Large intestine (tissue), 3 donors: ENCODE measurements around the gene ACSF2. TPM values are rescaled to one million over a fixed set of nuclear protein-coding genes. Genes with fewer than 3 reads are reported as not detected.
"Not testable (repeated sequence)": the region's sequence is repeated elsewhere in the genome, so short reads cannot be mapped to it uniquely, and the experiment has no call there.

Experiments
- DNase-seq, 2 donors: peaks; one replicate each; pipeline versions ENCODE4 v3.0.0 to v3.0.0-alpha.2; 2013
- H3K27ac ChIP-seq: one replicate; pipeline ENCODE4 v1.5.1; 2013; ENCODE audit warnings: low read length
- H3K27me3 ChIP-seq: 2 replicates; pipeline ENCODE4 v1.6.1; 2013; ENCODE audit warnings: low read length; ENCODE audit not compliant: control insufficient read depth, insufficient read depth
- H3K36me3 ChIP-seq: 2 replicates; pipeline ENCODE4 v1.6.1; 2013; ENCODE audit warnings: low read length; ENCODE audit not compliant: control insufficient read depth, insufficient read depth
- H3K4me1 ChIP-seq: one replicate; pipeline ENCODE4 v1.6.1; 2013; ENCODE audit warnings: low read length; ENCODE audit not compliant: control insufficient read depth, insufficient read depth
- H3K4me3 ChIP-seq: one replicate; pipeline ENCODE4 v1.5.1; 2013; ENCODE audit warnings: low read length
- H3K9me3 ChIP-seq: one replicate; pipeline ENCODE4 v1.6.1; 2013; ENCODE audit warnings: mild to moderate bottlenecking, low read depth, low read length, moderate library complexity; ENCODE audit not compliant: control insufficient read depth
- WGBS: methylation state at CpG from one replicate; pipeline ENCODE4 v1.1.5; 2013; ENCODE audit warnings: low lambda C conversion rate; ENCODE audit not compliant: insufficient coverage; 5-methylcytosine and 5-hydroxymethylcytosine counted together
- polyA plus RNA-seq: library from polyadenylated mRNA; unstranded; fragments of 120-200 nt; gene quantifications from one replicate; pipeline ENCODE4 v1.2.1, GENCODE V29; 2013

Gene ACSF2
- polyA plus RNA-seq, 1 donor, result 77.8 TPM

DNA sequence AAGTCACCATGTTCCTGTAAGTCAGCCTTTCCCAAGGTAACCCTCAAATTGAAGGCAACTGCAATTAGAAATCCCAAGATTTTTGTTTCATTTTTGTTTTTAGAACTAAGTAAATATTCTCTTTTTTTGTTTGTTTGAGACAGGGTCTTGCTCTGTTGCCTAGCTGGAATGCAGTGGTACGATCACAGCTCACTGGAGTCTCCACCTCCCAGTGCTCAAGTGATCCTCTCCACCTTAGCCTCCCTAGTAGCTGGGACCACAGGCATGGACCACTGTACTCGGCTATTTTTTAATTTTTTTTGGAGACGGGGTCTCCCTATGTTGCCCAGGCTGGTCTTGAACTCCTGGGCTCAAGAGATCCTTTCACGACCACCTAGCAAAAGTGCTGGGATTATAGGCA, 18.1 kb upstream of the ACSF2 start:
- Histone ChIP-seq H3K4me1 (peaks cover 3% of the 10 kb centered on the region), H3K36me3 (no peaks in the 10 kb centered on the region), H3K27me3 (no peaks in the 10 kb centered on the region), H3K4me3 (no peak overlapping the region), H3K9me3 (no peaks in the 10 kb centered on the region), H3K27ac (no peak overlapping the region)
- no CpG with 5 or more reads among the region's 4 CpGs for WGBS
- no peak for DNase-seq

DNA sequence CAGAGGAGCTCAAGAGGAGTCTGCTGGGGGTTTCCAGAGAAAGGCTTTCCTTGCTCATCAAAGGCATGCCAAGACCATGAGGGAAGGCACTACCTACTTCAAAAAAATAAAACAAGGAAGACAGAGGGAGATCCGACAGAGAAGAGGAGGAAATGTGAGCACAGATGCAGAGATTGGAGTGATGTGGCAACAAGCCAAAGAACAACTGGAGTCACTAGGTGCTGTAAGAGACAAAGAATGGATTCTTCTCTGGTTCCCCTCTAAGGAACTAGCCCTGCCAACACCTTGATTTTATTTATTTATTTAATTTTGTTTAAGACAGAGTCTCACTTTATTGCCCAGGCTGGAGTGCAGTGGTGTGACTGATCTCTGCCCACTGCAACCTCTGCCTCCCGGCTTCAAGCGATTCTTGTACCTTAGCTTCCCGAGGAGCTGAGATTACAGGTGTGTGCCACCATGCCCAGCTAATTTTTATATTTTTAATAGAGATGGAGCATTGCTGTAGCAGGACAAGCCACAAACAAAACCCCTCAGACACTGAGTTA, 13.8 kb upstream of the ACSF2 start:
- Histone ChIP-seq H3K4me1 (peaks cover 3% of the 10 kb centered on the region), H3K4me3 (no peak overlapping the region), H3K9me3 (no peaks in the 10 kb centered on the region), H3K27ac (no peak overlapping the region), H3K36me3 (no peaks in the 10 kb centered on the region), H3K27me3 (no peaks in the 10 kb centered on the region)
- WGBS, result 67% methylated on average over 1 of the region's 4 CpGs
- DNase-seq, result no peak

DNA sequence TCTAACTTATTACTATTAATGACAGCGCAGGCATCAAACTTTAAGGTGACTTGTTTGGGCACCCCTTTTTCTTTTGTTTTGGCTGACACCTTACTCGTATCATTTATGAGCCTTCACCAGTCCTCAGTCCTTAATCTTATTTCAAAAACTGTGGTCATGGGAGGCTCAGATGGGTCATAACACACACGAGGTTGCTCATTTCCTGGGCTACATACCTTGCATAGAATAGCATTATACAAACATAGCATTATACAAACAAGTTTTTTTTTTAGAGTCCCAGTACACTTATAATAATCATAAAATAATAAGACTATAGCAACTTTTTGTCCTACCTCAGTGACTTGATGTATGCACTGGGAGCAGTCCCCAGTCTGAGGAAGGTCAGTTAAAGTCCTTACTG, 11.2 kb upstream of the ACSF2 start:
- peaks cover 3% of the 10 kb centered on the region for H3K4me1 ChIP-seq
- no peak for DNase-seq
- 100% methylated on average over 1 of the region's 3 CpGs for WGBS
- H3K36me3 ChIP-seq, result no peaks in the 10 kb centered on the region
- no peaks in the 10 kb centered on the region for H3K27me3 ChIP-seq
- H3K27ac ChIP-seq, result no peak overlapping the region
- peaks cover 2% of the 10 kb centered on the region for H3K9me3 ChIP-seq
- no peak overlapping the region for H3K4me3 ChIP-seq

DNA sequence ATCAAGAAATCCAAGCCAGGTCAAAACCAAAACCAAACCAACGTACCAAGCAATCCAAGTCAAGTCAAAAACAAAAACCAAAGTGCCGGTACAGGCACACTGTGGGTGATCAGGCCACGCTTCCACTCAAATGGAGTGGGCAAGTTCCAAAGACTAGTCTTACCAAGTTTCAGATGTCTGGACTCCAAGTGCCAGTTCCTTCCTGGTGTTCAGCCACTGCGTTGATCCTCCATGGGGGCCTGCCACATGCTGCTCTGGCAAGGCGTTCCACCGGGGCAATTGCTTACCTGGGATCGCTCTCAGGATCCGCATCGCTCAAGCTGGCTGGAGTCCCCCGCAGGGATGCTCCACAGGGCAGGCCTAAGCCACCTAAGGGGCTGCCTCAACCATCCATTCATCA, 6.4 kb upstream of the ACSF2 start:
- H3K27me3 ChIP-seq, H3K36me3 ChIP-seq, DNase-seq, H3K27ac ChIP-seq, H3K4me3 ChIP-seq, H3K9me3 ChIP-seq: not testable (repeated sequence)
- H3K4me1 ChIP-seq, result peaks cover 17% of the 10 kb centered on the region
- WGBS, result no CpG with 5 or more reads among the region's 10 CpGs

DNA sequence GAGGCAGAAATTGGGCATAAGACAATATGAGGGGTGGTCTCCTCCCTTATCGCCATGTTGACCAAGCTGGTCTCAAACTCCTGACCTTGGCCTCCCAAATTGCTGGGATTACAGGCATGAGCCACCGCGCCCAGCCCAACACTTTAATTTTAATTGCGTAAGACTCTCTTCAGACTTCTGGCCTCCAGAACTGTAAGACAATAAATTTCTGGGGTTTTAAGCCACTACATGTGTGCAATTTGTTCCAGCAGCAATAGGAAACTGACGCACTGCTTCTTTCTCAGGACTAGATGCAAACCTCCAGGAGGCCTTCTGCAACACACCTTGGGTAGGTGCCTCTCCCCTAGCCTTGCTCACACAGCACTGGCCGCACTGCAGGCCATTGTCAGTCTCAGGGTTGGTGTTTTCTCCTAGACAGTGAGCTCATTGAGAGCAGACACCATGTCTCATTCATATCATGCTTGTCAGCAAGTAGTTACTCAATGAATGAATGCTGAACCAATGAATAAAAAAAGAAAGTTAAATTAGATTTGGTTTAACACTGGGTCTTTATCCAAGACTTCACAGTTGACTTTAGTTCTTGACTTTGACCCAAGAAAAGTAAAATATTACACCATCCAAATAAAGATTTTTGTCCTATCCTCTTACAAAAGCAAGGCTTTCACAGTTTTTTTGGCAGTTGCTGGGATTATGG, 5.5 kb upstream of the ACSF2 start:
- H3K36me3 ChIP-seq, result no peaks in the 10 kb centered on the region
- no peaks in the 10 kb centered on the region for H3K27me3 ChIP-seq
- no peak overlapping the region for H3K4me3 ChIP-seq
- peaks cover 27% of the 10 kb centered on the region for H3K4me1 ChIP-seq
- no peak for DNase-seq
- 100% methylated on average over 2 of the region's 6 CpGs for WGBS
- H3K9me3 ChIP-seq, result peaks cover 3% of the 10 kb centered on the region
- H3K27ac ChIP-seq, result no peak overlapping the region

DNA sequence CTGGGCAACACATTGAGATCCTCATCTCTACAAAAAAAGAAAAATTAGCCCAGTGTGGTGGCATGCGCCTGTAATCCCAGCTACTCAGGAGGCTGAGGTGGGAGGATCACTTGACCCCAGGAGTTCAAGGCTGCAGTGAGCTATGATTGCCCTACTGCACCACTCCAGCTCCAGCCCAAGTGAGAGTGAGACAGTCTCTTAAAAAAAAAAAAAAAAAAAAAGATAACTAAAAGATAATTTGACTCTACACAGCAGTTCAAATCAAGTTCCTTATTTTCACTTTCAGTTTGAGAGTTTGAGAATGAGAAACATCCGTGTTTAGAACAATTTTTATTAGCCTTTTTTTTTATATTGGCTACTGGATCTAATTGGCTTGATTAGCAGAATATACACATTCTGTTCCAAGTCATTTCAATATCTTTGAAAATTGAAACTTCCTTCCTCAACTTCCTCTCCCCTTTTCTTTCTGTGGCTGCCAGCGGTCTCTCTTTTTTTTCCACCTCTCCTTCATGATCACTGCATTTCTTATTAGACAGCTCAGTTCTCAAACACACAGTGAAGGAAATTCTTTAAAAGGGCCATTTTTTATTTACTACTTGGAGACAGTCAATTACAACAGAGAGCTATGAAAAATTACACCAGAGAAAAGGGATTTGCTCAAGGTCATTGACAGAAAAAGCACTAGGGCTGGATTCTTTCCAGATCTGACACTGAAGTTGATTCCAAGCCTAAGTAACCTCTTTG, 4.5 kb upstream of the ACSF2 start:
- Histone ChIP-seq H3K9me3 (peaks cover 5% of the 10 kb centered on the region), H3K27ac (peak overlapping the region; percentile 18), H3K27me3 (no peaks in the 10 kb centered on the region), H3K4me3 (no peak overlapping the region), H3K4me1 (peaks cover 29% of the 10 kb centered on the region), H3K36me3 (no peaks in the 10 kb centered on the region)
- DNase-seq, result peak in 1 of 2 donors; percentile 46
- WGBS, result 88% methylated on average over 1 of the region's 3 CpGs

DNA sequence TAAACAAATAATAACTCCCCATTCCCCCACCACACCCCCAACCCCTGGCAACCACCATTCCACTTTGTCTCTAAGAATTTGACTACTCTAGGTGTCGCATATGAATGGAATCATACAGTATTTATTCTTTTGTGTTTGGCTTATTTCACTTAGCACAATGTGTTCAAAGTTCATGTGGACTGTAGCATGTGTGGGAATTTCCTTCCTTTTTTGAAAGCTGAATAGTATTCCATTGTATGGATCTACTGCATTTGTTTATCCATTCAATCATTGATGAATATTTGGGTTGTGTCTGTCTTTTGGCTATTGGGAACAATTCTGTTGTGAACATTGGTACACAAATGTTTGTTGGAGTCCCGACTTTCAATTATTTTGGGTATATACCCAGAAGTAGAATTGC, 3.3 kb upstream of the ACSF2 start:
- Histone ChIP-seq H3K9me3 (peaks cover 5% of the 10 kb centered on the region), H3K27ac (no peak overlapping the region), H3K27me3 (no peaks in the 10 kb centered on the region), H3K36me3 (no peaks in the 10 kb centered on the region), H3K4me3 (no peak overlapping the region), H3K4me1 (peaks cover 37% of the 10 kb centered on the region)
- DNase-seq, result no peak
- WGBS, result 100% methylated on average over 1 of the region's 2 CpGs

DNA sequence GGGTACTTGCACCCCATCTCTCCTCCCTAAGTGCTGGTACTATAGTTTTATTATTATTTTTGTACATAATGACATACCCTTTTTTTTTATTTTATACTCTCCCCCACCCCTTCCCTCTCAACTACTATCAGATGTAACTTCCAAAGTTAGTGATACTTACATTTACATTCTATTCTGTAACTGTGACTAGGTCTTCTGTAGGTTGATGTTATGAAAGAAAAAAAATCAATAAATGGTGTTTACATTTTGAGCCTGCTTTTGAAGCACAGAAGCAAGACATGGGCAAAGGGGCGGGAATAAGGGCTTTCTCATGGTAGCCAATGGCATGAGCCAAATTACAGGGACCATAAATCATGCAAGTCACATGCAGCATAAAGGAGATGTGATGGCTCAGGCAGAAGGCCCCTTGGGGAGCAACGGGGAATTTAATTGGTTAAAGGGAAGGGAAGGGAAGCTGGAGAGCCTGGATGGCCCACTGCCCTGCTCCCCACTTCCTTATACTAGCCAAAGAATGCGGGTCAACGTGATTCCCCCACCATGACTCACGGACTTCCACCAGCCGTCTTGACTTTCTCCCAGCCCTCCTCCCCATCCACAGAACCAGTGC, 2.4 kb upstream of the ACSF2 start:
- H3K9me3 ChIP-seq, result peaks cover 5% of the 10 kb centered on the region
- H3K36me3 ChIP-seq, result no peaks in the 10 kb centered on the region
- peak; percentile 53 to 69 for DNase-seq
- peaks cover 46% of the 10 kb centered on the region for H3K4me1 ChIP-seq
- no peak overlapping the region for H3K27ac ChIP-seq
- H3K4me3 ChIP-seq, result no peak overlapping the region
- no CpG with 5 or more reads among the region's 6 CpGs for WGBS
- no peaks in the 10 kb centered on the region for H3K27me3 ChIP-seq

DNA sequence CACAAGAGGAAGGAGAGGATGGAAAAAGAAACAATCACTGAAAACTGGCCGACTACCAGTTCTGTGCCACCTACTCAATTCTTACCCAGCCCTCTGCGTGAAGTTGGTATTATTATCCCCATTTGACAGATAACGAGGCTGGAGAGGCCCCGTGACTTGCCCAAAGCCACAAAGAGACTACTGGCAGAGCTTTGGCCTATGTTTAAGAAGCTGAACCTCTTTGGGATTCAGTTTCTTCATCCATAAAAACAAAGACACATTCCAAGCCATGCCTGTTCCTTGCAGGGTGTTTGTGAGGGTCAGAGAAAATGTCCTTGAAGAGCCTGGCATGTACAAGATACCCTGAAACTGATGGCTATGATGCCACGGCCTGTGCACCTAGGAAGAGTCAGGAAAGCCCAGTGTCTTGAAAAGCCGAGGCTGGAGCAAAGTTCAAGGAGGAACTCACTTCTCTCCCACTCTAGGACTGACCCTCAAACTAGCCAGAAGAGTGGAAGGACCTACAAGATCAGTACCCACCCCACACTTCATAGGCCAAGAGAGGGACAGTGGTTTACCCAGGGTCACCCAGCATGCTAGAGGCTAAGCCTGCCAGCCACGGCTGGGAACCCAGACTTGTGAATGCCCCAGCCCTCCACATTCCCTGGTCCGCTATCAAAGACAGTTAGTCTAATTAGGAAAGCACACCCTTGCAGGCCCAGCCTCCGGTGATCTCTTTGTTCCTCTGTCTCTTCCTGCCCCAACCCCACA, 1.6 kb upstream of the ACSF2 start:
- H3K9me3 ChIP-seq, result peaks cover 2% of the 10 kb centered on the region
- WGBS, result 80% methylated on average over 1 of the region's 9 CpGs
- no peaks in the 10 kb centered on the region for H3K36me3 ChIP-seq
- no peak for DNase-seq
- H3K27ac ChIP-seq, result peak overlapping the region; percentile 59
- no peak overlapping the region for H3K4me3 ChIP-seq
- peaks cover 51% of the 10 kb centered on the region for H3K4me1 ChIP-seq
- no peaks in the 10 kb centered on the region for H3K27me3 ChIP-seq
